Panc1 (cell line): ENCODE data around the gene NECAP2.

Experiments used
- POLR2AphosphoS5 ChIP-seq: IDR thresholded peaks from 2 replicates; pipeline ENCODE4 v1.6.1; 2012; ENCODE audit warnings: mild to moderate bottlenecking, low read depth, low read length, moderate library complexity
- REST ChIP-seq, 2 experiments: IDR thresholded peaks; 2 replicates each; pipeline ENCODE4 v1.6.1; 2011 to 2012; ENCODE audit warnings: low read depth in 2 of 2, control low read depth in 1 of 2, low read length in 1 of 2, mild to moderate bottlenecking in 1 of 2, moderate library complexity in 1 of 2; ENCODE audit not compliant: insufficient read depth in 1 of 2
- SIN3A ChIP-seq: IDR thresholded peaks from 2 replicates; pipeline ENCODE4 v1.6.1; 2012; ENCODE audit warnings: low read depth, mild to moderate bottlenecking, low read length, moderate library complexity, borderline replicate concordance; ENCODE audit not compliant: insufficient read depth
- TF ChIP-seq, protein P1 (sequence below): fragments of 450-650 bp; IDR thresholded peaks from 2 replicates; pipeline ENCODE4 v1.5.1; 2017; ENCODE audit warnings: mild to moderate bottlenecking

DNA sequence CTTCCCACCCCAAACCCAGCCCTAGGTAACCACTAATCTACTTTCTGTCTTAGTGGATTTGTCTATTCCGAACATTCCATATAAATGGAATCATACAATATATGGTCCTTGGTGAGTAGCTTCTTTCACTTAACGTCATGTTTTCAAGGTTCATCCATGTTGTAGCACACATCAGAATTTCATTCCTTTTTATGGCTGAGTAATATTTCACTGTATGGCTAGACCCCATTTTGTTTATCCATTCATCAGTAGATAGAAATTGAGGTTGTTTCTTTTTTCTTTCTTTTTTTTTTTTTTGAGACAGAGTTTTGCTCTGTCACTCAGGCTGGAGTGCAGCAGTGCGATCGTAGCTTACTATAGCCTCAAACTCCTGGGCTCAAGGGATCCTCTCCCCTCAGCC, 6.5 kb upstream of the NECAP2 start:
- TF ChIP-seq, protein P1, sequence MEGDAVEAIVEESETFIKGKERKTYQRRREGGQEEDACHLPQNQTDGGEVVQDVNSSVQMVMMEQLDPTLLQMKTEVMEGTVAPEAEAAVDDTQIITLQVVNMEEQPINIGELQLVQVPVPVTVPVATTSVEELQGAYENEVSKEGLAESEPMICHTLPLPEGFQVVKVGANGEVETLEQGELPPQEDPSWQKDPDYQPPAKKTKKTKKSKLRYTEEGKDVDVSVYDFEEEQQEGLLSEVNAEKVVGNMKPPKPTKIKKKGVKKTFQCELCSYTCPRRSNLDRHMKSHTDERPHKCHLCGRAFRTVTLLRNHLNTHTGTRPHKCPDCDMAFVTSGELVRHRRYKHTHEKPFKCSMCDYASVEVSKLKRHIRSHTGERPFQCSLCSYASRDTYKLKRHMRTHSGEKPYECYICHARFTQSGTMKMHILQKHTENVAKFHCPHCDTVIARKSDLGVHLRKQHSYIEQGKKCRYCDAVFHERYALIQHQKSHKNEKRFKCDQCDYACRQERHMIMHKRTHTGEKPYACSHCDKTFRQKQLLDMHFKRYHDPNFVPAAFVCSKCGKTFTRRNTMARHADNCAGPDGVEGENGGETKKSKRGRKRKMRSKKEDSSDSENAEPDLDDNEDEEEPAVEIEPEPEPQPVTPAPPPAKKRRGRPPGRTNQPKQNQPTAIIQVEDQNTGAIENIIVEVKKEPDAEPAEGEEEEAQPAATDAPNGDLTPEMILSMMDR = no peak
- TF ChIP-seq SIN3A (no peak), REST (IDR thresholded peaks at IDR 0.05; ENCODE audit: insufficient read depth in 1 of 2, low read depth in 2 of 2, low read length in 1 of 2) (no peak), POLR2AphosphoS5 (no peak)
